DMS53 treated with DMSO at 0.1 percent for 48 hours (cell line): ENCODE results near the gene F2RL3.
A peak's percentile ranks its signal among the peaks of the same experiment; 100 is the strongest.

ENCODE experiments used
- DNase-seq: peaks from one replicate; lab custom pipeline; 2025; ENCODE audit not compliant: unreplicated experiment; lab: John Stamatoyannopoulos, UW

Gene F2RL3

GRCh38 chr19:16892868-16893685 lies 4.3 kb downstream of the F2RL3 start:
- DNase-seq, result no peak

DNA sequence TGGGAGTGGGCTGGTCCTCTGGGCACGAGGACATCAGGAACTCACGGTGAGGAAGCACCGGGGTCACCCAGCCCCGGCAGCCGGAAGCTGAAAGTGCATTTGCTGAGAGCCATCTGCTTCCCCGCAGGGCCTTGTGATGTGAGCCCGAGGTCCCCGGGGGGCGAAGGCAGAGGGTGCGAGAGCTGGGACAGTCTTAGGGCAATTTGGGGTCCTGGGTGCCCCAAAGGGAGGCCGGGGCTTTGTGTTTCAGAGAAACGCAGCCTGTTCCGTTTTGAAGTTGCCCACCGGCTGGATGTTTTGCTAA lies 4.8 kb downstream of the F2RL3 start:
- DNase-seq, result no peak

- no peak for DNase-seq
These were observed 5.3 kb downstream of the F2RL3 start for GRCh38 chr19:16894080-16894479.

GRCh38 chr19:16895467-16896145 lies 6.8 kb downstream of the F2RL3 start:
- DNase-seq, result no peak

GRCh38 chr19:16896146-16897028 lies 7.6 kb downstream of the F2RL3 start:
- no peak for DNase-seq

GRCh38 chr19:16897029-16897855 lies 8.4 kb downstream of the F2RL3 start:
- no peak for DNase-seq

DNA sequence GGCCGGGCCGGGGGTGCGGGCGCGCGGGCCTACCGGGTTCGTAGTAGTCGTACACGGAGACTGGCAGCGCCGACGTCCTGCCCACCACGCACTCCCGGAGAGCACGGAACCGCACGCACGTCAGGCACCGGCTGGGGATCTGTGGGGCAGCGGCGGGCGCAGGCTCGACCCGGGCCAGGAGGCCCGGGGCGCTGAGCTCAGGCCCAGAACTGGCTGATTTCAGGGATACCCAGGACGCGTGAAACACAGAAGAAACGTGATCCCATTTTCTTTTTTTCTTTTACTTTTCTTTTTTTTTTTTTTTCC lies 9.0 kb downstream of the F2RL3 start:
- DNase-seq, result no peak

GRCh38 chr19:16898361-16899015 lies 9.7 kb downstream of the F2RL3 start:
- DNase-seq, result no peak

GRCh38 chr19:16899566-16900075 lies 10.8 kb downstream of the F2RL3 start:
- DNase-seq, result peak; percentile 8

DNA sequence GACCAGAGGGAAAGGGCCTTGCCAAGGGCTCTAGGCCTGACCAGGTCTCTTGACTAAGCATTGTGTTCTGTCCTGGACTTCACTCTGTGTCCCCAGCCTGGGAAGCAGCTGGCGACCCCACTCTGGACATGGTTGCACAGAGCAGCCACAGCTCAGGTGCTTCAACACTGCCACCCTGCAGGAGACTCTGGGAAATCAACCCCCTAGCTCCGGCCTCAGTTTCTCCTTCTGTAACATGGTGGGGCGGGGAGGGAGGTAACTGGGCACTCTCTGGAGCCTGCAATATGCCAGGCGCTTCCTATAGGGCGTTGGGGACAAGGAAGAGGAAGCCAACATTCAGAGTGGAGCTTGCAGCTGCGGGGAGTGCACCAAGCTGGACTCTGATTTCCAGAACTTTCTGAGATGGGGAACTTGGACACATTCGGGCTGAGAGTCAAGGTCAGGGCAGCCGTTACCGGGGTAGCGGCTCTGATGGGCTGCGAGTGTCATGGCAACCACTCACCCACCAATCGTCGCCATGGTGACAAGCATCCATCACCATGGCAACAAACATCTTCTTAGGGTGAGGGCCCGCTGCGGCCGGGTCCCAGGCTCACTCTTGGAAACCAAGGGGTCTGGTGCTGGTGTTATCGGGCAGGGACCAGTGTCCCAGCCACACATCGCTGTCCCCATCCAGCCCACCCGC lies 12.8 kb downstream of the F2RL3 start:
- no peak for DNase-seq

GRCh38 chr19:16902545-16902944 lies 13.7 kb downstream of the F2RL3 start:
- no peak for DNase-seq

DNA sequence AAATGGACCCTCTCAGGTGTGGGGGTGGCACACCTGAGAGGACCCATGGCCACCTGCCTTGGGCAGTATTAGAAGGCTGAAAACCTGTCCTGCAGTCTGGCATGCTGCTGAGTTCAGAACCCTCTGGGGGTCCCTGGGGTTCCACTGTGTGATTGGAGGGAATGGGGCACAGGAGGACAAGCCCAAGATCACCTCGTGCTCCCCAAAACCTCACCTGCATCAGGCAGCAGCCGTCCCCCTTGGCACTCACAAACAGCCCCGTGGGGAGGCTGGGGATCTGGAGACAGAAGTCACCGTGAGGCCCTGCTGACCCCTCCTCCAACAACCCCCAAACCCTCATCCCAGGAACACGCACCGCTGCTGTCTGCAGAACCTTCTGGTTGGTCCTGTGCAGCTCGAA lies 14.5 kb downstream of the F2RL3 start:
- DNase-seq, result no peak

DNA sequence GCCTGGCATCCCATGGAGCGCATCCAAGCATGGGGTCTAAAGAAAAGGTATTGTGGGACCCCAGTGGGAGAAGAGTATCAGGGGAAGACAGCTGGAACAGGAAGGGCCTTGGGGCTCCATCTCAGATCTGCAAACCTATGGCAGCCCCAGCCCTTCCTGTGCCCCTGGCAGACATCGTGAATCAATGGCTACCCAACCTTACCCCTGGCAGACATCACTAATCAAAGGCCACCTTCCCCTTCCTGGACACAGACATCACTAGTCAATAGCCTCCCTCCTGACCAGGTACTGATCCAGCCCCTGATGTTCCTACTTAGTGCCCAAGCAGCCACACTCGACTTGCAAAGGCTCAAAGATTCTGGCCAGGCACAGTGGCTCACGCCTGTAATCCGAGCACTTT lies 15.8 kb downstream of the F2RL3 start:
- DNase-seq, result no peak

GRCh38 chr19:16908759-16909158 lies 20.0 kb downstream of the F2RL3 start:
- no peak for DNase-seq

GRCh38 chr19:16911046-16911445 lies 22.2 kb downstream of the F2RL3 start:
- no peak for DNase-seq

DNA sequence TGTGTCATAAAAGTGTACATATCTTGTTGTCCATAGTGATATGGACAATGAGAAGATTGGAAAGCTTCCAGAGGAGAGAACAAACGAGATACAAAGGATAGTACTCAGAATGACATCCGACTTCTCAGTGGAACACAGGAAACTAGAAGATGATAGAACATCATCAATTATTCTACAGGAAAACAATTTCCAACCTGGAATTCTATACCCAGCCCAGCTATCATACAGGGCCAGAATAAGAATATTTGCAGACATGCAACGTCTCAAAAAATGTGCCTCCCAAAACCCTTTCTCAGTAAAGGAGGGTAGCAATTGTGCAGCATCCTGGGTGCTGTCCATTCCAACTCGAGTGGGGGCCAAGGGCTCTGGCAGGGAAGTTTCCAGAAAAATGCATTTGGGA lies 24.0 kb downstream of the F2RL3 start:
- DNase-seq, result no peak

DNA sequence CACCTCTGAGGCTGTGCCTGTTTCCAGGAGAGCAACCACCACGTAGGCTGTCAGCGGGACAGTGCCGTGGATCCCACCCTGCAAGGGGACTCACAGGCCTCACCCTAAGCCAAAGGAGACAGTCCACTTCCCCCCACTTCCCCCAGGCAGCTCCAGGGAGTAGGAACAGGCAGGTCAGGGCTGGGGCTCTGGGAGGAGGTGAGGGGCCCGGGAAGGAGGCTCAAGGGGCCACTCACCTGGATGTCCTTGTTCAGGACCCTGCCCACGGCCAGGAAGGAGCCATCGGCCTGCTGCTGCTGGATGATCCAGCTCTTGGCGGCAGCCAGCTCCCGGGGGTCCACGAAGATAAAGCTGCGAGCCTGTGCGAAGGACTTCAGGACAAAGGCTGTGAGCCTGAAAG lies 25.6 kb downstream of the F2RL3 start:
- DNase-seq, result no peak

DNA sequence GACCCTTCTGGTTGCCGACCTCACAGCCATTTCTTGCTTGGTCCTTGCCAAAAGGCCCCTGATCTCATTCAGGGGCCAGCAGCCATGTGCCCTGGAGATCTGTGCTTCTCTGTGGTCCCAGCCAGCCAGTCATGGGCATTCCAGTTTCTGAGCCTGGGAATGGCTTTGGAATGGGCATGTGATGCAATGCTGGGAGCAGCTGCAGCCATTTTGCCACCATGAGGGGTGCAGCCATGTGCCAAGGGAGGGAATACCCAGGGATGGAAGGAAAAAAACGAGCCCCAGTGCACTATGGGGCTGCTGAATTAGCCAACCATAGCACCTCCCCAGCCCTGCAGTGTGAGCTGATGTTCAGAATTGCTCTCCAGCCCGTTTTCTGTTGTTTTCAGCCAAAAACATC lies 26.3 kb downstream of the F2RL3 start:
- no peak for DNase-seq

DNA sequence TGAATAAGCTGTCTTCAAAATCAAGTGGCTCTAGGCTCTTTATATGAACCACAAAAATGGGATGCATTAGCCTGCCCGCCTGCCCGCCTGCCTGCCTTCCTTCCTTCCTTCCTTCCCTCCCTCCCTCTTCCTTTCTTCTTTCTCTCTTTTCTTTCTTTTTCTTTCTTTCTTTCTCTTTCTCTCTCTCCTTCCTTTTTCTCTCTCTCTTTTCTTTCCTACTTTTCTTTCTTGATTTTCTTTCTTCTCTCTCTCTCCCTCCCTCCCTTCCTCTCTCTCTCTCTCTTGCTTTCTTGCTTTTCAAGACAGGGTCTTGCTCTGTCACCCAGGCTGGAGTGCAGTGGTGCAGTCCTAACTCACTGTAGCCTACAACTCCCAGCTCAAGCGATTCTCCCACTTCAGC lies 26.9 kb downstream of the F2RL3 start:
- DNase-seq, result no peak

DNA sequence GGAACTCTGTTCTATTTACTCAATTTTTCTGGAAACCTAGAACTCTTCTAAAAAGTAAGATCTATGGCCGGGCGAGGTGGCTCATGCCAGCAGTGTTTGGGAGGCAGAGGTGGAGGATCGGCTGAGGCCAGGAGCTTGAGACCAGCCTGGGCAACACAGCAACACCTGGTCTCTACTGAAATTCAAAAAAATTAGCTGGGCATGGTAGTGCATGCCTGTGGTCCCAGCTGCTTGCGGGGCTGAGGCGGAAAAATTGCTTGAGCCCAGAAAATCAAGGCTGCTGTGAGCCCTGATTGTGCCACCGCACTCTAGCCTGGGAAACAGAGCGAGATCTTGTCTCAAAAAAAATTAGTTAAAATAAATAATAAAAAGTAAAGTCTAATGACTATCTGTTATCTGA lies 28.6 kb downstream of the F2RL3 start:
- no peak for DNase-seq
